Stimulated activated CD4-positive, alpha-beta T cell treated with anti-CD3 and anti-CD28 coated beads, Interleukin-4, amount 100 ng/mL, for 24 hours (primary cell): ENCODE measurements around the gene SYNE2.

Experiments
- DNase-seq: peaks from one replicate; pipeline ENCODE4 v3.0.0-alpha.2; 2020

Gene SYNE2

GRCh38 chr14:63912286-63912685, 59.5 kb downstream of the SYNE2 start:
- no peak for DNase-seq

- DNase-seq, result no peak
These were observed 65.6 kb downstream of the SYNE2 start for GRCh38 chr14:63918411-63918810.

DNA sequence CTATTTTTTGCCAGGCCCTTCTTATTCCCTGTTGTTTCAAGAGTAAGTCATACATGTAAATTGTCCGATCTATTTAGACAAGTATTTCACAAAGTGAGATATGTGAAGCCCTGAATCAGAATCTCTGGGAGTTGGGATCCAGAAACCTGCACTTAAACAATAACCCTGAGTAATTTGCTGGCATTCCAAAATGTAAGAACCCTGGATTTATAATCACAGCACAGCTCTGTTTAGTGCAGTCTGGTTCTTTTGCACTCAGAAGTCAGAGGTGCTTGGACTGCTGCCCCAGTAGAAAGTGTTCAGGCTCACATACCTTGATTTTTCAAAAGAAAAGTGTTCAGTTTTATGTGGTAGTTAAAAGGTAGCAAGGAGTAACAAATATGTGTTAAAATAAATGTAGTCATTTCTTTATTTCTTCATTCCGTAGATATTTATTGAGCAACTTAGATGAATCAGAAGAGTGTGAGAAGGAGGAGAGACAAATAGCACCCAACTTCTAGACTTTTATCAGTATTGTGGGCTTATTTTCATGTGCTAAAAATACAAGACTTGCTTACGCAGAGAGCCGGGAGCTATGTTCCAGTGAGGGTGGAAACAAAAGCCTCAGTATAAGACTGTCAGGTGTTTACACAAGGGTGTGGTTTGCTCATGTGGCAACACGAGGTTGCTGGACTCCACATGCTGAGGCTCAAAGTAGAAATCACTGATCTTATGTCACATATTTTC, 70.1 kb downstream of the SYNE2 start:
- no peak for DNase-seq

GRCh38 chr14:63923422-63923752, 70.6 kb downstream of the SYNE2 start:
- no peak for DNase-seq

DNA sequence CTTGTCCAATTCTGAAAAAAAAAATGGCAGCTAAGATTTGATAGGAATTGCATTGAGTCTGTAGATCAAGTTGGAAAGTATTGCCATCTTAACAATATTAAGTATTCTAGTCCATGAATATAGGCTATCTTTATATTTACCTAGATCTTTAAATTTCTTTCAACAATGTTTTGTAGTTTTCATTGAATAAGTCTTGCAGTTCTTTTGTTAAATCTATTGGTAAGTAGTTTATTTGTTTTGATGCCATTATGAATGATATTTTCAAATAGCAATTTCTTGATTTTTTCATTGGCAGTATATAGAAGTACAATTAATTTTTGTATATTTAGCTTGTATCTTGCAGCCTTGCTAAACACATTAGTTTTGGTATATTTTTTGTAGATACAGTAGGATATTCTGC, 71.6 kb downstream of the SYNE2 start:
- DNase-seq, result no peak

DNA sequence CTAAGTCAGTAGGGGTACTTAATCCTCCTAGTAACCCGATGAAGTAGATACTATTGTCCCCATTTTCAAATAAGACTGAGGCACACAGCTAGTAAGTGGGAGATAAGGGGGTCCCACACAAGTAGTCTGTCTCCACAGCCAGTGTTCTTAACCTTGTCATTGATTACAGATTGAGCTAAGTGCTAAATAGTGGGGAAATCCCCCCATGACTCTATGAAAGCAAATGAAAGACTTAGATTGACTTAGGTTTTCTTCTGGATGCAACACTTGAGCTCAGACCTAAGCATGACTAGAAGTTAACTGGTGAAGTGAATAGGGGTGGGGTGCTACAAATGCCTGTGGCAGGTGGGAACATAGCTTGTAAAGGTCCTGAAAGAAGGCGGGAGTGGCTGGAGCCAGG, 73.8 kb downstream of the SYNE2 start:
- DNase-seq, result no peak

GRCh38 chr14:63928744-63929174, 76.0 kb downstream of the SYNE2 start:
- DNase-seq, result no peak

GRCh38 chr14:63933110-63933509, 80.3 kb downstream of the SYNE2 start:
- no peak for DNase-seq

GRCh38 chr14:63933711-63934110, 80.9 kb downstream of the SYNE2 start:
- DNase-seq, result no peak

DNA sequence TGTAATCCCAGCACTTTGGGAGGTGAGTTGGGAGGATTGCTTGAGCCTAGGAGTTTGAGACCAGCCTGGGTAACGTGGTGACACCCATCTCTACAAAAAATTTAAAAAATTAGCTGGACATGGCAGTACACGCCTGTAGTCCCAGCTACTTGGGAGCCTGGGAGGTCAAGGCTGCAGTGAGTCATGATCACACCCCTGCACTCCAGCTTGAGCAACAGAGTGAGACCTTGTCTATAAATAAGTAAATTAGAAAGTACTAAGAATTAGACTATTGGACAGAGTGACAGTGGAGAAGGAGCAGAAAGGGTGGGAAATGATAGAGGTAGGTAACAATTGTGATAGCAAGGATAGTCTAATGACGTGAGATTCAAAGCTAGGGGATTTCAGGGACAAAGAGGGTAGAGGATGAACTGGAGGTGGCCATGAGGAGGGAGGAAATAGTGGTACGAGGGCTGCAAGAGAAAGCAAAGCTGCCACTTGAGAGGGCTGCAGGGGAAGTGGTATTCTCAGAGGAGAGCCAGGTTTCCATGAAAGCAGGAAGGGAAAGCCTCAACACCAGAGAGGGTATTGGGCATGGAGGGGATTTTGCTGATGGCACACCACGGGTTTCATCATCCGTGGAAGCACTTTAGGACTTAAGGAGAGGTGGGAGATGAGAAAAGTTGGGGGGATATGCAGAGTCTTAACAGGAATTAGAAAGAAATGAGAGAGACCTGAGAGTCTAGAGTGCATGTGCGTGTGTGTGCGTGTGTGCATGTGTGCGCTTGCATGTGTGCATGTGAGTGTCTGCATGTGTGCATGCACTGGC, 85.6 kb downstream of the SYNE2 start:
- DNase-seq, result peak; percentile 7

DNA sequence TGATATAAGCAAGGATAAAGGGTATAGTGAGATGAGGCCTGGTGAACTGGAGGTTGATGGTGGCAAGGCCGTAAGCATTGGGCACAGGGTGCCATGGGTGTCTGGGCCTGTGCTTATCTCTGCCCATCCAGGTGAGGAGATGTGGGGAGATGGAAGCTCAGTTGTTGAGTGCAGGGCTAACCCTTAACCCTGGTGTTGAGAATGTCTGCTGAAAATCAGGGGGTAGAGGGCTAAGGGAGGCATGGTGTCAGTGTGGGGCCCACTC, 86.1 kb downstream of the SYNE2 start:
- DNase-seq, result no peak

DNA sequence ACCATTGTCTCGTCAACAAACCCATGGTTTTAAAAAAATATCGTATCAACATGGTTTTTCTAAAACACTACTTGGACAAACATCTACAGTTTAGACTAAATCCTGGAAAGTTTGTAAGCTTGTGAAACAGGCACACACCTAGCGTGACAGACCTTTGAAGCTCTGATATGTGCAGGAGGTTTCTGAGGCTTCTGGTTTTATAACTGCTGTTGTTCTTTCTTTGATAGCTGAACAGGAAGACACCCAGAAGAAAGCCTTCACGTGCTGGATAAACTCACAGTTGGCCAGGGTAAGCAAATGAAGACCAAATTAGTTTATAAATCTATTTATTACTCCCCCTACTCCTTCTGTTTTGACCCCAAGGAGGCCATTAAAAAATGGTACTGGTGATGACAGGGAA, 87.6 kb downstream of the SYNE2 start:
- no peak for DNase-seq

- no peak for DNase-seq
These were observed 88.2 kb downstream of the SYNE2 start for GRCh38 chr14:63941023-63941422.

DNA sequence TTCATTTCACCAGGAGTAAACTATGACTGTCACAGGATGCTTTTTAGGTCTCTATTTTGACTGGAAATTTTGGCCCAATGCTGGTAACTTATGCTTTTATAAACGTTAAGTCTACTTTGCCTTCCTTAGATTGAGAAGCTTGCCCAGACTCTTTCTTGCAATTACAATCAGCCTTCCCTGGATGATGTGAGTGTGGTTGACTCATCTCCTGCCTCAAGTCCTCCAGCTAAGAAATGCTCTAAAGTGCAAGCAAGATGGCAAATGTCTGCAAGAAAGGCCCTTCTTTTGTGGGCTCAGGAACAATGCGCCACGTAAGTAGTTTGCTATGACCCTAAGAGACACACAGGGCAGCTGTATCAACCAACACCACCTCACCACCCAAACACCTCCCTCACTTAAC, 96.9 kb downstream of the SYNE2 start:
- no peak for DNase-seq

DNA sequence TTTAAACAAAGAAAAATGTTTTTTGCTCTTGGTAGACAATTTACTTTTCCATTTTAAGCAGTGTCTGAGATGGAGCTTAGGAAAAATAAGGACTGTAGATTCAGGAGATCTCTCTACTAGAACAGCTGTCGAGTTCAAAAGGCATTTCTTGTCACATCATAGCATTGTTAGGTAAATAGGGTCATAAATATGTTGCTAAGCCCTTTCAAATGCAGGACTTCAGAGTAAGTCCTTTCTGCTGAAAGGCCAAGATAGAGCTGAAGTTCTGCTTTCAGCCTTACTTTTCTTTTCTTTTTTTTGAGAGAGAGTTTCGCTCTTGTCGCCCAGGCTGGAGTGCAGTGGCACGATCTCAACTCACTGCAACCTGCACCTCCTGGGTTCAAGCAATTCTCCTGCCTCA, 98.2 kb downstream of the SYNE2 start:
- DNase-seq, result no peak

DNA sequence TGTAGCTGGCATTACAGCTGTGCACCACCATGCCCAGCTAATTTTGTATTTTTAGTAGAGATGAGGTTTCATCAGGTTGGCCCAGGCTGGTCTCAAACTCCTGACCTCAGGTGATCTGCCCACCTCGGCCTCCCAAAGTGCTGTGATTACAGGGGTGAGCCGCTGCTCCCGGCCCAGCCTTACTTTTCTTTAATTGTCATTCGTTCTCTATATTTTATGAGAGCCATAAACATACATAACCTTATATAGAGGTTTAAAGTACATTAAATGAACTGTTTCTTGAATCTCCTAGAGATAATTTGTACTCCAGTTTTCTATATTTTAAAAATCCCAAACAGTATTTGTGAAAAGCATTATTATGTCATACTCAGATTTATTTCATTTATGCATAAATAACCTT, 98.6 kb downstream of the SYNE2 start:
- DNase-seq, result no peak

- no peak for DNase-seq
These were observed 99.5 kb downstream of the SYNE2 start for GRCh38 chr14:63952053-63952932.

DNA sequence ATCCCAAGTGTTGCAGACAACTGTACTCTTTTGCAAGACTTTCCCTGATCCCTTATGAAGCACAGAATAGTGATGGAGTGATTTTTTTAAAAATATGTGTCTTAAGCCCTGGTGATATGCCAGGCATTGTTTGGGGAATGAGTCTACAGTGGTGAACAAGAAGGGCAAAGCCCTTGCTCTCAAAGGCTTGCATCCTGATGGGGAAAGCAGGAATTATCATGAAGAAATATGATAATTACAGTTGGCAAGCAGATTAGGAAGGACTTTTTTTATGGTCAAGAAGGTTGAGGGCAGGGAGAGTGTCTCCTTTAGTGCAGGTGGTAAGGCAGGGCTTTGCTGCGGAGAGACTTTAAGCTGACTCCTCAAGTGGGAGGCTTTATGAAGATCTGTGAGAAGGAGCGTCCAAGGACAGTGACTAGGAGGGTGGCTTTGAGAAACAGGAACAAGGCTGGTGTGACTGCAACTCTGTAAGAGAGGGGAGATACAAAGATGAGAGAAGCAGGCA, 100.2 kb downstream of the SYNE2 start:
- no peak for DNase-seq

DNA sequence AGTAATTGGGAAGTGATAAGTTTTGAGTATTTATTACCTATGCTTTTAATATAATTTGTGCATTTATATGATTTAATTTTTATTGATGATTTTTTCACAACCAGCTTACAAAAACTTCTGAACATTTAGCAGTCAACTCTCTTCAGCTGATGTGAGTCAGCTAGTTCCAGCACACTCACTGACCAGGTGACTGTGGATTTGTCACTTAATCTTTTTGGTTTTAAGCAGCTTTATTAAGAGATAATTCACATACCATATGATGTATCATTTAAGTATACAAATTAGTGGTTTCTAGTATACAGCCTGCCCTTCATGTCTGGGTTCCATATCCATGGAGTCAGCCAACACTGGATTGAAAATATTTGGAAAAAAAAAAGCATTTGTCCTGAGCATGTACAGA, 103.5 kb downstream of the SYNE2 start:
- no peak for DNase-seq

- DNase-seq, result no peak
These were observed 108.2 kb downstream of the SYNE2 start for GRCh38 chr14:63960926-63961567.

- no peak for DNase-seq
These were observed 110.1 kb downstream of the SYNE2 start for GRCh38 chr14:63962906-63963305.

- no peak for DNase-seq
These were observed 110.6 kb downstream of the SYNE2 start for GRCh38 chr14:63963439-63963838.

DNA sequence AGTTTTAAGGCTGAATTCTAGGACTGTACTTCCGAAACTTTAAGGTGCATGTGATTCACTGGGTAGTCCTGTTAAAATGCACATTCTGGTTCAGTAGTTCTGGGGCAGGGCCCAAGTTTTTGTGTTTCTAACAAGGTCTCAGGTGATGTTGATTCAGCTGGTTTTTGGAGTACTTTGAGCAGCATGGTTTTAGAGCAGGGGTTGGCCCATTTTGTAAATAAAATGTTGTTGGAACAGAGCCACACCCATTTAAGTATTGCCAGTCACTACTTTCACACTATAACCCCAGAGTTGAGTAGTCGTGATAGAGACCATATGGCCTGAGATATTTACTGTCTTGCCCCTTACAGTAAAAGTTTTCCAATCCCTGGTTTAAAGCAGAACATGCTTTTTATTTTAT, 111.3 kb downstream of the SYNE2 start:
- no peak for DNase-seq
